Endothelial cell of umbilical vein (primary cell): ENCODE measurements around the gene CCPG1.

Source experiments
- POLR2AphosphoS5 ChIP-seq: IDR thresholded peaks from 2 replicates; pipeline ENCODE4 v1.6.1; 2012; ENCODE audit warnings: low read depth, mild to moderate bottlenecking, control low read depth, low read length, moderate library complexity; ENCODE audit not compliant: insufficient read depth
- TF ChIP-seq, protein P1 (sequence below), 2 donors: IDR thresholded peaks; 1 replicate in 1 of 2; 2 replicates in 1 of 2; pipeline ENCODE4 v1.5.1; 2011; ENCODE audit warnings: low read length in 2 of 2, mild to moderate bottlenecking in 2 of 2, moderate library complexity in 2 of 2, control low read depth in 1 of 2, inconsistent platforms in 1 of 2, low read depth in 1 of 2; ENCODE audit not compliant: insufficient read depth in 1 of 2; ENCODE audit errors: extremely low read depth in 1 of 2

DNA sequence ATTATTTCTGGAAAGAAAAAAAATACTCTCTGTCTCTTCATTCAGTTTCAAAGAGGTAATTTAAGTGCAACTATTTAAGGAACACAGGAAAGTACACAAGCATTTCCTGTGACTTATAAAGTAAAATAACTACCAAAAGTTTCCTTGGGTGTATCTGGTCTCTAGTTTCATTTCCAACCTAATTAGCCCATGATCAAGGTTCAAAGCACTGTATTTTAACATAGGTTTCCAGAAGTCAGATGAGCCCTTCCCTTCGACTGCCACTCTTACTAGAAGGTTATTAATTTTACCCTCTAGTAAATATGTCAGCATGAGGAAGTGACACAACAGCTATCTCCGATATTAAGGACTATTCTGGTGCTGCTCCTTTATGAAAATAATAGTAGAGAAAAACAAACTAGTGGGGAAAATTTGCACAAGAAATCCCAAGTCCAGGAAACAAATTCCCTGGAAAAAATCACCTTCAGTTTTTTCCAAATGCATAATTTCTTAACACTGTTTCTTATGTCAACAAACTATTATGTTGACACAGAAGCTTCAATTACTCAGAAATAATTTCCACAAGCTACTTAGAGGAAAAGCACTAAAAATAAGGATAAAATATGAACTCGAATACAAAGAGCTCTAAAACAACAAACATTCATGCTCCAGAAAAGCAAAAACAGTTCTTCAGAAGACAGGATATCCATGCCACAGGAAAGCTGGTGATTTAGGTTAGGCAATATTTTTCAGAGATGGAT is 35.3 kb downstream of the CCPG1 start:
- TF ChIP-seq POLR2AphosphoS5: no peak
- TF ChIP-seq, protein P1, sequence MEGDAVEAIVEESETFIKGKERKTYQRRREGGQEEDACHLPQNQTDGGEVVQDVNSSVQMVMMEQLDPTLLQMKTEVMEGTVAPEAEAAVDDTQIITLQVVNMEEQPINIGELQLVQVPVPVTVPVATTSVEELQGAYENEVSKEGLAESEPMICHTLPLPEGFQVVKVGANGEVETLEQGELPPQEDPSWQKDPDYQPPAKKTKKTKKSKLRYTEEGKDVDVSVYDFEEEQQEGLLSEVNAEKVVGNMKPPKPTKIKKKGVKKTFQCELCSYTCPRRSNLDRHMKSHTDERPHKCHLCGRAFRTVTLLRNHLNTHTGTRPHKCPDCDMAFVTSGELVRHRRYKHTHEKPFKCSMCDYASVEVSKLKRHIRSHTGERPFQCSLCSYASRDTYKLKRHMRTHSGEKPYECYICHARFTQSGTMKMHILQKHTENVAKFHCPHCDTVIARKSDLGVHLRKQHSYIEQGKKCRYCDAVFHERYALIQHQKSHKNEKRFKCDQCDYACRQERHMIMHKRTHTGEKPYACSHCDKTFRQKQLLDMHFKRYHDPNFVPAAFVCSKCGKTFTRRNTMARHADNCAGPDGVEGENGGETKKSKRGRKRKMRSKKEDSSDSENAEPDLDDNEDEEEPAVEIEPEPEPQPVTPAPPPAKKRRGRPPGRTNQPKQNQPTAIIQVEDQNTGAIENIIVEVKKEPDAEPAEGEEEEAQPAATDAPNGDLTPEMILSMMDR (IDR thresholded peaks at IDR 0.05; ENCODE audit: extremely low read depth in 1 of 2, insufficient read depth in 1 of 2, low read depth in 1 of 2, low read length in 2 of 2): no peak
